DND-41 (cell line): ENCODE results near the gene MAN1B1.

Experiments used
- ATAC-seq: fragments of 200-7000 bp; cut with Tn5 transposase; 3 replicates; pipeline ENCODE4 v1.9.1; 2021; ENCODE audit warnings: low read depth; ENCODE audit not compliant: insufficient read depth
- DNase-seq: peaks from one replicate; pipeline ENCODE4 v3.0.0-alpha.2; 2020
- H2AFZ ChIP-seq: 2 replicates; pipeline ENCODE4 v1.6.0; 2012; ENCODE audit warnings: low read depth, low read length
- H3K27ac ChIP-seq: 2 replicates; pipeline ENCODE4 v1.5.1; 2012; ENCODE audit warnings: low read length, inconsistent platforms
- H3K27me3 ChIP-seq: fragments of 200-600 bp; sonication (generic); 2 replicates; pipeline ENCODE4 v1.6.0; 2012; ENCODE audit warnings: low read length, mild to moderate bottlenecking, inconsistent platforms; ENCODE audit not compliant: insufficient read depth, poor library complexity
- H3K36me3 ChIP-seq: 2 replicates; pipeline ENCODE4 v1.5.1; 2012; ENCODE audit warnings: low read length, inconsistent platforms; ENCODE audit not compliant: insufficient read depth
- H3K4me1 ChIP-seq: 2 replicates; pipeline ENCODE4 v1.5.1; 2012; ENCODE audit warnings: mild to moderate bottlenecking, low read length; ENCODE audit not compliant: insufficient read depth
- H3K4me2 ChIP-seq: 2 replicates; pipeline ENCODE4 v1.6.0; 2012; ENCODE audit warnings: mild to moderate bottlenecking, moderate library complexity, low read length, inconsistent platforms; ENCODE audit not compliant: insufficient read depth
- H3K4me3 ChIP-seq, 2 experiments: fragments of 200-600 bp in 1 of 2; shearing (Covaris generic) in 1 of 2; 2 replicates each; pipeline ENCODE4 v1.5.1; 2012 to 2016; ENCODE audit warnings: inconsistent platforms in 2 of 2, low read length in 2 of 2, mild to moderate bottlenecking in 2 of 2, low read depth in 1 of 2, moderate library complexity in 1 of 2
- H3K79me2 ChIP-seq: 2 replicates; pipeline ENCODE4 v1.6.0; 2012; ENCODE audit warnings: low read length, inconsistent platforms; ENCODE audit not compliant: insufficient read depth
- H3K9ac ChIP-seq: 2 replicates; pipeline ENCODE4 v1.6.0; 2012; ENCODE audit warnings: low read depth, mild to moderate bottlenecking, inconsistent platforms, low read length, moderate library complexity
- H3K9me3 ChIP-seq: 2 replicates; pipeline ENCODE4 v1.5.1; 2012; ENCODE audit warnings: low read length, moderate library complexity, mild to moderate bottlenecking, inconsistent platforms; ENCODE audit not compliant: insufficient read depth, severe bottlenecking
- H4K20me1 ChIP-seq: 2 replicates; pipeline ENCODE4 v1.6.0; 2012; ENCODE audit warnings: low read length; ENCODE audit not compliant: insufficient read depth
- CTCF ChIP-seq: IDR thresholded peaks from 2 replicates; pipeline ENCODE4 v1.5.1; 2012; ENCODE audit warnings: borderline replicate concordance, low read length, moderate library complexity, mild to moderate bottlenecking; ENCODE audit not compliant: poor library complexity, severe bottlenecking; ENCODE audit errors: extremely low read depth
- EZH2 ChIP-seq: IDR thresholded peaks from 3 replicates; pipeline ENCODE4 v1.6.1; 2012; ENCODE audit warnings: borderline replicate concordance, low read depth, mild to moderate bottlenecking, moderate library complexity, low read length, inconsistent platforms; ENCODE audit not compliant: severe bottlenecking

Gene MAN1B1

GRCh38 chr9:137082222-137082924 is 4.4 kb upstream of the MAN1B1 start:
- H3K27ac ChIP-seq: no peak overlapping the region
- H3K9ac ChIP-seq: no peak overlapping the region
- no peaks in the 10 kb centered on the region for H3K9me3 ChIP-seq
- H3K4me1 ChIP-seq: peaks cover 10% of the 10 kb centered on the region
- no peak overlapping the region for H3K4me3 ChIP-seq
- ATAC-seq: no peak
- H3K4me2 ChIP-seq: no peak overlapping the region
- DNase-seq: no peak
- H3K79me2 ChIP-seq: peaks cover 4% of the 10 kb centered on the region
- H2AFZ ChIP-seq: no peak overlapping the region
- TF ChIP-seq CTCF (no peak), EZH2 (no peak)
- H4K20me1 ChIP-seq: no peaks in the 10 kb centered on the region
- no peaks in the 10 kb centered on the region for H3K36me3 ChIP-seq
- no peaks in the 10 kb centered on the region for H3K27me3 ChIP-seq

- no peak overlapping the region for H3K27ac ChIP-seq
- DNase-seq: no peak
Measured at GRCh38 chr9:137082925-137083290, 3.9 kb upstream of the MAN1B1 start.

GRCh38 chr9:137083394-137084004 is 3.3 kb upstream of the MAN1B1 start:
- Histone ChIP-seq H3K27me3 (no peaks in the 10 kb centered on the region), H3K9me3 (no peaks in the 10 kb centered on the region), H2AFZ (no peak overlapping the region), H3K79me2 (peaks cover 12% of the 10 kb centered on the region), H3K27ac (no peak overlapping the region), H3K36me3 (no peaks in the 10 kb centered on the region), H3K9ac (no peak overlapping the region), H3K4me1 (peaks cover 22% of the 10 kb centered on the region), H4K20me1 (no peaks in the 10 kb centered on the region), H3K4me3 (no peak overlapping the region), H3K4me2 (no peak overlapping the region)
- DNase-seq (no peak), ATAC-seq (no peak)
- no peak for TF ChIP-seq CTCF
- no peak for TF ChIP-seq EZH2

More at GRCh38 chr9:137082925-137083290, 3.9 kb upstream of the MAN1B1 start:
- Histone ChIP-seq H3K4me2 (no peak overlapping the region), H4K20me1 (no peaks in the 10 kb centered on the region), H3K4me3 (no peak overlapping the region), H3K9ac (no peak overlapping the region), H3K79me2 (peaks cover 9% of the 10 kb centered on the region), H3K36me3 (no peaks in the 10 kb centered on the region), H3K9me3 (no peaks in the 10 kb centered on the region), H3K4me1 (peaks cover 16% of the 10 kb centered on the region), H3K27me3 (no peaks in the 10 kb centered on the region), H2AFZ (no peak overlapping the region)
- TF ChIP-seq EZH2 (no peak), CTCF (no peak)
- no peak for ATAC-seq
